ENCODE data around the gene ARID5B.

ARID5B gene

GRCh38 chr10:62037166-62037831 is 135.8 kb downstream of the ARID5B start:
- DNase-seq: no peak

- DNase-seq: no peak
Measured at GRCh38 chr10:62037890-62038608, 136.6 kb downstream of the ARID5B start.

GRCh38 chr10:62038609-62039190 is 137.2 kb downstream of the ARID5B start:
- peak; percentile 22 for DNase-seq

GRCh38 chr10:62039954-62040353 is 138.5 kb downstream of the ARID5B start:
- no peak for DNase-seq

- no peak for DNase-seq
Measured at GRCh38 chr10:62040881-62041280, 139.4 kb downstream of the ARID5B start.

- DNase-seq: no peak
Measured at GRCh38 chr10:62043421-62044021, 142.0 kb downstream of the ARID5B start.

GRCh38 chr10:62044566-62044965 is 143.1 kb downstream of the ARID5B start:
- DNase-seq: no peak

- no peak for DNase-seq
Measured at GRCh38 chr10:62045765-62046521, 144.4 kb downstream of the ARID5B start.

GRCh38 chr10:62046522-62047227 is 145.2 kb downstream of the ARID5B start:
- DNase-seq: no peak

GRCh38 chr10:62047228-62047892 is 145.9 kb downstream of the ARID5B start:
- no peak for DNase-seq

- DNase-seq: no peak
Measured at GRCh38 chr10:62047960-62048383, 146.5 kb downstream of the ARID5B start.

GRCh38 chr10:62048470-62048869 is 147.0 kb downstream of the ARID5B start:
- no peak for DNase-seq

- no peak for DNase-seq
Measured at GRCh38 chr10:62048919-62049623, 147.6 kb downstream of the ARID5B start.

GRCh38 chr10:62049624-62050345 is 148.3 kb downstream of the ARID5B start:
- DNase-seq: no peak

- DNase-seq: no peak
Measured at GRCh38 chr10:62050346-62050892, 148.9 kb downstream of the ARID5B start.

GRCh38 chr10:62050893-62051433 is 149.5 kb downstream of the ARID5B start:
- DNase-seq: no peak

- DNase-seq: no peak
Measured at GRCh38 chr10:62052276-62052675, 150.8 kb downstream of the ARID5B start.

- no peak for DNase-seq
Measured at GRCh38 chr10:62053860-62054259, 152.4 kb downstream of the ARID5B start.

GRCh38 chr10:62054408-62054807 is 152.9 kb downstream of the ARID5B start:
- DNase-seq: no peak

- DNase-seq: no peak
Measured at GRCh38 chr10:62054830-62055229, 153.3 kb downstream of the ARID5B start.
